ENCODE results near the gene KIF1A.

DNA sequence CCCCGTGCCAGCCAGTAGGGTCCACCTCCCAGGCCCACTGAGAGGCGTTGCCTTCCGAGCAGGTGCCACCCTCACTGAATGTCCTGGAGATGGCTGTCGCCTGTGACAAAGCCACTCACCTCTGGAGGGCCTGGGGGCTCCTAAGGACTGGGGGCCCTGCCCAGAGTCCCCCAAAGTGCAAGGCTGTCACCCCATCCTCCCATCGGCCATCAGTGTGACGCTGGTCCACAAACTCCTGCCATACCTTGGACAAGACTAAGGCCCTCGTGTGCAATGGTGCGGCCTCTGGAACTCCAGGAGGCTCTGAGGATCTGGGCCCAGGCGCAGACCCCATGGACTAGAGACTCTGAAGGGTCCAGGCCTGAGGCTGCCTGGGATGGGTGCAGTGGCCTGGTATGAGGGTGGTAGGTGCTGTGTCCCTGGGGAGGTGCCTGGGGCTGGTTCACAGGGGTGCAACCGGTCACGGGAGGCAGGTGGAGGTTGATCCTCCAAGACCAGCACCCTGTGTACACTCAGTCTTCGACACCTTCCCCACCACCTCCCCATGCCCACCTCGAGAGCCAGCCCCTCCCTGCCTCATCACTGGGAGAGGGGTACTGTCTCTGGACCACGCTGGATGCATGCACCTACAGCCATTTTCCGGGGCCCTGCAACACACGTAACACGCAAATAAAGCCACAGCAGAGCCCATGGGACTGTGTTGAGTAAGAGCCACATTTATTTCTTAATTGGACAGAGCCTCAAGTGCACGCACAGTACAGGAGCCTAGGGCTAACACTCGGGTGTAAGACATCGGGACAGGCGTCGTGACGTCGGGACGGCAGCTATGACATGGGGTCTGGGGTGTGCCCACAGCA lies 106.7 kb downstream of the KIF1A start:
- no peak for TF ChIP-seq CTCF (IDR thresholded peaks at IDR 0.05)
- TF ChIP-seq POLR2A (IDR thresholded peaks at IDR 0.05) = no peak
